Measurements from ENCODE around the gene ADA.

DNA sequence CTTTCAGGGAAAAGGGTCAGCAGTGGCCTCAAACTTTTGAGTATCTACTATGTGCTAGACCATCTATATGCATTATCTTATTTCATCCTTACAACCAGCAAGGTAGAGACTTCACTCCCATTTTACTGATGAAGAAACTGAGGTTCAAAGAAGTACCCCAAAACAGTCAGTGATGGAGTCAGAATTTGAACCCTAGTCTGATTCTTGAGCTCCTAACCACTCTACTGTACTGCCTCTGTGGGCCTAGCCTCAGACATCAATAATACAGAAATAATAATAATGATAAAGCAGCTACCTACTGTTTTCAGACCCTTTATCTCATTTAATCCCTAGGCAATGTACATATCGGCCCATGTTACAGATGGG lies 8.4 kb downstream of the ADA start:
- TF ChIP-seq, protein P1, sequence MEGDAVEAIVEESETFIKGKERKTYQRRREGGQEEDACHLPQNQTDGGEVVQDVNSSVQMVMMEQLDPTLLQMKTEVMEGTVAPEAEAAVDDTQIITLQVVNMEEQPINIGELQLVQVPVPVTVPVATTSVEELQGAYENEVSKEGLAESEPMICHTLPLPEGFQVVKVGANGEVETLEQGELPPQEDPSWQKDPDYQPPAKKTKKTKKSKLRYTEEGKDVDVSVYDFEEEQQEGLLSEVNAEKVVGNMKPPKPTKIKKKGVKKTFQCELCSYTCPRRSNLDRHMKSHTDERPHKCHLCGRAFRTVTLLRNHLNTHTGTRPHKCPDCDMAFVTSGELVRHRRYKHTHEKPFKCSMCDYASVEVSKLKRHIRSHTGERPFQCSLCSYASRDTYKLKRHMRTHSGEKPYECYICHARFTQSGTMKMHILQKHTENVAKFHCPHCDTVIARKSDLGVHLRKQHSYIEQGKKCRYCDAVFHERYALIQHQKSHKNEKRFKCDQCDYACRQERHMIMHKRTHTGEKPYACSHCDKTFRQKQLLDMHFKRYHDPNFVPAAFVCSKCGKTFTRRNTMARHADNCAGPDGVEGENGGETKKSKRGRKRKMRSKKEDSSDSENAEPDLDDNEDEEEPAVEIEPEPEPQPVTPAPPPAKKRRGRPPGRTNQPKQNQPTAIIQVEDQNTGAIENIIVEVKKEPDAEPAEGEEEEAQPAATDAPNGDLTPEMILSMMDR (IDR thresholded peaks at IDR 0.05; ENCODE audit: low read length): no peak
- no peak for TF ChIP-seq EZH2 (optimal IDR thresholded peaks at IDR 0.05; ENCODE audit: low read depth, low read length)
- TF ChIP-seq EZH2phosphoT487 (IDR thresholded peaks at IDR 0.05; ENCODE audit: low read length): no peak
